ENCODE results near the gene SNX8.

The SNX8 gene

DNA sequence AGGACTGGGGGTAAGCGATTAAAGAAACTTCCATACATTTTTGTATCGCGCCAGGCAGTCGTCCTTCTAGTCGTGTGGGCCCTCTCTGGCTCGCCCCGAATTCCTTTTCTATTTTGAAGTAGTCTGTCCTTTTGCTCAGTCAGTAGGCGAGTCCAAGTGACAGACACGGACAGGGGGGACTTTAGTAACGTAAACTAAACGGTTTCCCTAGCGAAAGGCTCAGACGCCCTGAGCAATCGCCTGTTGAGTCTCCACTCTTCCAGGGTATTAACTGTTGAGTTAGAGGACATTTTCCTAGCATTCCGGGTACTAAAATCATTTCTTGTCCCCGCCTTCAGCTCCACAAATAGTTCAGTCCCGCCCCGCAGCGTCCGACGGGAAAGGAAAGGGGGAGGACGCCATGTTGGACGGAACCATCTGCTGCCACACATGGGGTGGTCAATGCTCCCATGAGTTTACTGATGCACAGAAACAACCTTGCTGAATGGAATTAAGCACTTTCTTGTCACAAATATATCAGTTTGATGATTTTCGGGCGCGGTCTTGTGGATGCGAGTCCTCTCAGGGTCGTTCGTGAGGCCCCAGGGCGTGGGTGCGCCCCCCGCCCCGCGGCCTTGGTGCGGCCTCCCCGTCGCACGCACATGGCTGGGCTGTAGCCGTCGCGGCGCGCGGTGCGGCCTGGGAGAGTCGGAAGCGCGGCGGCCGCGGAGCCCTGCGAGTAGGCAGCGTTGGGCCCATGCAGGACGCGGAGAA lies 40.1 kb upstream of the SNX8 start, which contains the start of gene EIF3B:
EIF3B (plus strand) TSS at position 642 of the 753 bp plus-strand sequence; CDS start at position 737, 95 bp downstream.
- peaks cover 44% of the 10 kb centered on the region for H3K36me3 ChIP-seq (ENCODE audit: control insufficient read depth, low read length)
- H3K4me1 ChIP-seq (ENCODE audit: control insufficient read depth, low read length), result peaks cover 34% of the 10 kb centered on the region
- H3K79me2 ChIP-seq (ENCODE audit: control insufficient read depth, low read length), result peaks cover 62% of the 10 kb centered on the region
- no peaks in the 10 kb centered on the region for H3K9me2 ChIP-seq (replicated peaks; ENCODE audit: control insufficient read depth, low read length)
- H3K9me3 ChIP-seq (ENCODE audit: control insufficient read depth, insufficient read depth, low read length), result no peaks in the 10 kb centered on the region
- H4K20me1 ChIP-seq (ENCODE audit: control insufficient read depth, insufficient read depth, low read depth, low read length), result peaks cover 37% of the 10 kb centered on the region
- TF ChIP-seq EZH2phosphoT487 (IDR thresholded peaks at IDR 0.05; ENCODE audit: borderline replicate concordance, low read length), result no peak
- TF ChIP-seq, protein P1, sequence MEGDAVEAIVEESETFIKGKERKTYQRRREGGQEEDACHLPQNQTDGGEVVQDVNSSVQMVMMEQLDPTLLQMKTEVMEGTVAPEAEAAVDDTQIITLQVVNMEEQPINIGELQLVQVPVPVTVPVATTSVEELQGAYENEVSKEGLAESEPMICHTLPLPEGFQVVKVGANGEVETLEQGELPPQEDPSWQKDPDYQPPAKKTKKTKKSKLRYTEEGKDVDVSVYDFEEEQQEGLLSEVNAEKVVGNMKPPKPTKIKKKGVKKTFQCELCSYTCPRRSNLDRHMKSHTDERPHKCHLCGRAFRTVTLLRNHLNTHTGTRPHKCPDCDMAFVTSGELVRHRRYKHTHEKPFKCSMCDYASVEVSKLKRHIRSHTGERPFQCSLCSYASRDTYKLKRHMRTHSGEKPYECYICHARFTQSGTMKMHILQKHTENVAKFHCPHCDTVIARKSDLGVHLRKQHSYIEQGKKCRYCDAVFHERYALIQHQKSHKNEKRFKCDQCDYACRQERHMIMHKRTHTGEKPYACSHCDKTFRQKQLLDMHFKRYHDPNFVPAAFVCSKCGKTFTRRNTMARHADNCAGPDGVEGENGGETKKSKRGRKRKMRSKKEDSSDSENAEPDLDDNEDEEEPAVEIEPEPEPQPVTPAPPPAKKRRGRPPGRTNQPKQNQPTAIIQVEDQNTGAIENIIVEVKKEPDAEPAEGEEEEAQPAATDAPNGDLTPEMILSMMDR (IDR thresholded peaks at IDR 0.05; ENCODE audit: low read depth, low read length, poor library complexity, severe bottlenecking), result no peak
- peak within 1 kb of the TSS; percentile 91 for H3K27ac ChIP-seq (ENCODE audit: low read depth, low read length)
- H3K4me3 ChIP-seq (ENCODE audit: low read length), result peak within 1 kb of the TSS; percentile 75
- H3F3A ChIP-seq (ENCODE audit: control insufficient read depth, insufficient read depth), result peaks cover 4% of the 10 kb centered on the region; the same call in 1 of the 2 replicates
- no peaks in the 10 kb centered on the region for H3K27me3 ChIP-seq (ENCODE audit: control insufficient read depth, low read length)
- H3K4me2 ChIP-seq (ENCODE audit: low read length), result peak within 1 kb of the TSS; percentile 85

DNA sequence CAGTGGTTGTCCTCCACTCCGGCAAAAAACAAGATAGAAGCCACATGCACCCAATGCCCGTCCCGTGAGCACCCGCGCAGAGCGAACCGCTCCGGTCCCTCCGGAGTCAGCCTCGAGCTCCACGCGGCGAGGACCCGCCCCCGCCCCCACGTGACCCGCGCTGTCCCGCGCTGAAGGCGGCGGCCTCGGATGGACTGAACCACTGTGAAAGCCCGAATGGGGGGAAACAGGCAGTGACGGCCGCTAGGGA lies 39.6 kb upstream of the SNX8 start:
- peaks cover 39% of the 10 kb centered on the region for H3K36me3 ChIP-seq (ENCODE audit: control insufficient read depth, low read length)
- no peaks in the 10 kb centered on the region for H3K27me3 ChIP-seq (ENCODE audit: control insufficient read depth, low read length)
- H3K27ac ChIP-seq (ENCODE audit: low read depth, low read length), result peak overlapping the region; percentile 91
- H3K9me3 ChIP-seq (ENCODE audit: control insufficient read depth, insufficient read depth, low read length), result no peaks in the 10 kb centered on the region
- H3K9me2 ChIP-seq (replicated peaks; ENCODE audit: control insufficient read depth, low read length), result no peaks in the 10 kb centered on the region
- peak overlapping the region; percentile 75 for H3K4me3 ChIP-seq (ENCODE audit: low read length)
- peak overlapping the region; percentile 85 for H3K4me2 ChIP-seq (ENCODE audit: low read length)
- H3K79me2 ChIP-seq (ENCODE audit: control insufficient read depth, low read length), result peaks cover 57% of the 10 kb centered on the region
- TF ChIP-seq EZH2phosphoT487 (IDR thresholded peaks at IDR 0.05; ENCODE audit: borderline replicate concordance, low read length), result no peak
- TF ChIP-seq, protein P1 (IDR thresholded peaks at IDR 0.05; ENCODE audit: low read depth, low read length, poor library complexity, severe bottlenecking), result no peak
- H4K20me1 ChIP-seq (ENCODE audit: control insufficient read depth, insufficient read depth, low read depth, low read length), result peaks cover 32% of the 10 kb centered on the region
- H3K4me1 ChIP-seq (ENCODE audit: control insufficient read depth, low read length), result peaks cover 33% of the 10 kb centered on the region
- H3F3A ChIP-seq (ENCODE audit: control insufficient read depth, insufficient read depth), result peaks cover under 1% of the 10 kb centered on the region; the same call in 1 of the 2 replicates

DNA sequence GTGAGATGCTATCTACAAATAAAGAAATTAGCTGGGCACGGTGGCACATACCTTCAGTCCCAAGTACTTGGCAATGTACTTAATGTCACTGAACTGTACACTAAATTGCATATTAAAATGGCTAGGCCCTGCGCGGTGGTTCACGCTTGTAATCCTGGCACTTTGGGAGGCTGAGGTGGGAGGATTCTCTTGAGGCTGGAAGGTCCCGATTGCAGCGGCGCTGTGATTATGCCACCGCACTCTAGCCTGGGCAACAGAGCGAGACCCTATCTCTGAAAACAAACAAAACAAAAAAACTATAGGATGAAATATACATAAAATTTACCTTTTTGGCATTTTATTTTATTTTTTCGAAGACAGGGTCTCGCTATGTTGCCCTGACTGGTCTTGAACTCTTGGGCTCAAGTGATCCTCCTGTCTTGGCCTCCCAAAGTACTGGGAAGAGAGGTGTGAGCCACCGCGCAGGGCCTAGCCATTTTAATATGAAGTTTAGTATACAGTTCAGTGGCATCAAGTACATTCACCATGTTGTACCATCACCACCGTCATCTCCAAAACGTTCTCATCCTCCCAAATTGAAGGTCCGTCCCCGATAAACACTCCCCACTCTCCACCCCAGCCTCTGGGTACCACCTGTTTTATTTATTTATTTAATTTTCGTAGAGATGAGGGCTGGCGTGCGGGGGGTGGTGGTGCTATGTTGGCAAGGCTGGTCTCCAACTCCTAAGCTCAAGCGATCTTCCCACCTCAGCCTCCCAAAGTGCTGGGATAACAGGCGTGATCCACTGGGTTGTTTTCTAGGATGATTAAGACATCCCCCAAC lies 39.1 kb upstream of the SNX8 start:
- peaks cover 28% of the 10 kb centered on the region for H4K20me1 ChIP-seq (ENCODE audit: control insufficient read depth, insufficient read depth, low read depth, low read length)
- H3K9me3 ChIP-seq (ENCODE audit: control insufficient read depth, insufficient read depth, low read length), result no peaks in the 10 kb centered on the region
- no peaks in the 10 kb centered on the region for H3K9me2 ChIP-seq (replicated peaks; ENCODE audit: control insufficient read depth, low read length)
- H3F3A ChIP-seq (ENCODE audit: control insufficient read depth, insufficient read depth), result no peaks in the 10 kb centered on the region; the same call in 1 of the 2 replicates
- TF ChIP-seq, protein P1 (IDR thresholded peaks at IDR 0.05; ENCODE audit: low read depth, low read length, poor library complexity, severe bottlenecking), result no peak
- TF ChIP-seq EZH2phosphoT487 (IDR thresholded peaks at IDR 0.05; ENCODE audit: borderline replicate concordance, low read length), result no peak
- H3K4me1 ChIP-seq (ENCODE audit: control insufficient read depth, low read length), result peaks cover 31% of the 10 kb centered on the region
- H3K36me3 ChIP-seq (ENCODE audit: control insufficient read depth, low read length), result peaks cover 33% of the 10 kb centered on the region
- peak overlapping the region; percentile 85 for H3K4me2 ChIP-seq (ENCODE audit: low read length)
- peak overlapping the region; percentile 75 for H3K4me3 ChIP-seq (ENCODE audit: low read length)
- H3K27ac ChIP-seq (ENCODE audit: low read depth, low read length), result peak overlapping the region; percentile 91
- H3K79me2 ChIP-seq (ENCODE audit: control insufficient read depth, low read length), result peaks cover 52% of the 10 kb centered on the region
- no peaks in the 10 kb centered on the region for H3K27me3 ChIP-seq (ENCODE audit: control insufficient read depth, low read length)
